SIG-M5 (cell line): Measurements from ENCODE around the gene CTSO.
"Not testable (repeated sequence)": the region's sequence is repeated elsewhere in the genome, so short reads cannot be mapped to it uniquely, and the experiment has no call there.

Experiments
- DNase-seq: peaks from one replicate; lab custom pipeline; 2025; lab: John Stamatoyannopoulos, UW

Gene CTSO

GRCh38 chr4:155906554-155907247 lies 47.0 kb downstream of the CTSO start:
- DNase-seq = no peak

DNA sequence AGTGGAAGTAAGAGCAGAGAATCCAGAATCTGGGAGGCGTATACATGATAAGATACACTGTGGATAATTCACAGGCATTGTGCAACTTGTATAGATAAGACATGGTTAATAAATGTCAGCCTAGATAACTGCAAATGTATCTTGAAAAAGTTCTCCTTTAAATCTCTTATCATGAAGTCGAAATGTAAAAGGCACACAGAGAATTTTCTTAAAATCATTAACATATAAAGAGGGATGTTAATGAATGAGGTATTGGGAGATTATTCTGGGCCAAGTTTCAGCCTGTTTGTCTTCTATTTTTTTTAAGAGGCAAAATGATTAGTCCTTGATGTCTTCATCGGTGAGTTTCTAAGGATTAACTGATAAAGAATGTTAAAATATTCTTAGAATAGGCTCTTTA lies 49.3 kb downstream of the CTSO start:
- no peak for DNase-seq

GRCh38 chr4:155903453-155903852 lies 50.2 kb downstream of the CTSO start, which contains the start of gene TDO2:
TDO2 (plus strand) TSS chr4:155903696; CDS start chr4:155903759, 63 bp downstream.
- no peak for DNase-seq

DNA sequence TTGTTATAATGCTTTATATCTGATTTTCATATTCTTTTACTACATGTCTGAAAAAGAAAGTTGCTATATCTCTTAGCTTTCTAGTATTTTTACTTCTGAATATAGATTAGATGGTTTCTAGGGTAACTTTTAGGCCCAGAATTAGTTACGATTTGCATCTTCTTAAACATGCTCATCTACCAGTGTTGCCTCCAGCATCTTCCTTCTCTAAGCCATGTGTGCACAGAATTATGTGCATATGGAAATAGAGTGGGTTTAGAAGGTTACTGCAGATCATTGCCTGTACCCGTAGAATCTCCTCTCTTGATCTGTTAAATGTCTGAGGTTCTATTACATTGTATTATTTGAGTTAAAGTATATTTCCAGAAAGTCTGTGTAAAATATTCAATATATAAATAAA lies 52.7 kb downstream of the CTSO start:
- DNase-seq = no peak

DNA sequence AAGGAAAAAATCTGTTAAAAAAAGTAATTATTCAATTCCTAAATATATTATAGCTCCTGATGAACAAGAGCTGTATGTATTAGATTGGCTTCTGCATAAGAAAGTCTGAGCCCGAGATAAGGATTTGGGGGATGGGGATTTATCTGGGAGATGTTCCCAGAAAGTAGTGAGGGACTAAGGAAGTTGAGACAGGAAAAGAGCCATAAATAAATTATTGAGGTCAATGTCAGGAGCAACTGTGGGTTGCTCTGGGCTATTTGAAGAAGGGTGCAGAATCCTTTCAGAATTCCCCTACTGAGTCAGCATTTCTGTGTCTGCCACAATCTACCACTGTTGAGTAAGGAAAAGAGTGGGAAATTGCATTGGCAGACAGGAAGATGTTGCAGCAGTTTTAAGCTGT lies 53.3 kb downstream of the CTSO start:
- no peak for DNase-seq

- no peak for DNase-seq
Observed at GRCh38 chr4:155899891-155900290, 53.8 kb downstream of the CTSO start.

GRCh38 chr4:155898371-155898770 lies 55.3 kb downstream of the CTSO start:
- not testable (repeated sequence) for DNase-seq

- DNase-seq = no peak
Observed at GRCh38 chr4:155891058-155891457, 62.6 kb downstream of the CTSO start.

DNA sequence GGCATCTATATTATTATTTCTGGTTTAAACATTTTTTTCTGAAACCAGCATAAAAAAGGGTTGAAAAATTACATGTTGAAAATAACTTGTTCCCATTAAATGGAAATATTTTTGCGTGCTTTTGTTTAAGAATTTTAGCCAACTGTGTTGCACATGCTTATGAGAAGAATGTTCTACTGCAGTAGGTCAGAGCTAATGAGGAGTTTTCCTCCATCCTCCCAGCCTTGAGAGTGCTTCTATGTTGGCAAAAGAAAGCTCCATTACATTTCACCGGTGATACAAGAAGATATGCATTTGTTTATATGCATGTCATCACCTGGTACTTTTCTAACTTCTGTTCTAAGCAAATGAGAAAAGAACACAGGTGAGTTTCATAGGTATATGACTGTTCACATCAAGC lies 63.7 kb downstream of the CTSO start:
- no peak for DNase-seq

GRCh38 chr4:155889031-155889793 lies 64.5 kb downstream of the CTSO start:
- peak; percentile 25 for DNase-seq

GRCh38 chr4:155887847-155888570 lies 65.7 kb downstream of the CTSO start:
- DNase-seq = no peak

DNA sequence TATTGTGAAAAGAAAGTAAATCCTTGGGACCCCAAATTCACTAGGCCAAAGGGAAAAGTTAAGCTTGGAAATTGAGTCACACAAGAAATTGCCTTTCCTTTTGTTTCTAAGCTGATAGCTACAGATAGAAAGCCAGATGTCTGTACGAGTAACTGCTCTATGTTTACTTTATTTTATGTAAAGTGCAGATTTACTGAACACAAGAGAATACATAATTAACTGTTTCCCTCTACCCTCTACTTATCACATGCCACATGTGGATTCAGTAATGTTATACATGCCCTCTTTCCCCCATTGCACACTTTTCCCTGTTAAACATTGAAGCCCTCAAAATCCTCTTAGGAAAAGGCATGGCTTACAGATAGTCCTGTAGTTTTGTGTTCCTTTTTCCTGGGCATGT lies 66.6 kb downstream of the CTSO start:
- no peak for DNase-seq

DNA sequence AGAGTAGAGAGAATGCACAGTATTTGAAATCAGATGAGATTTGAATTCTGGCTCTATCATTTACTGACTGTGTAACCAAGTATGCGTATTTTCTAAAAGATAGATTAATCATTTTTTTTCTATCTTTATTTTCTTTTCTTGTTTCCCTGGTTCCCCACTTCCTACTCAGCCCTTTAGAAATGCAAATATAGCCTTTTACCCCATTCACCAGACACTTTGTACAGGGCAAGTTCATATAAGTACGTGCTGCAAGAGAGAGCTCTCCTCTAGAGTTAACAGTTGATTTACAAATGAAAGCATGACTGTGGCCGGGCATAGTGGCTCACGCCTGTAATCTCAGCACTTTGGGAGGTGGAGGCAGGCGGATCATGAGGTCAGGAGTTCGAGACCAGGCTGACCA lies 68.0 kb downstream of the CTSO start:
- no peak for DNase-seq

- DNase-seq = no peak
Observed at GRCh38 chr4:155883895-155884294, 69.8 kb downstream of the CTSO start.

DNA sequence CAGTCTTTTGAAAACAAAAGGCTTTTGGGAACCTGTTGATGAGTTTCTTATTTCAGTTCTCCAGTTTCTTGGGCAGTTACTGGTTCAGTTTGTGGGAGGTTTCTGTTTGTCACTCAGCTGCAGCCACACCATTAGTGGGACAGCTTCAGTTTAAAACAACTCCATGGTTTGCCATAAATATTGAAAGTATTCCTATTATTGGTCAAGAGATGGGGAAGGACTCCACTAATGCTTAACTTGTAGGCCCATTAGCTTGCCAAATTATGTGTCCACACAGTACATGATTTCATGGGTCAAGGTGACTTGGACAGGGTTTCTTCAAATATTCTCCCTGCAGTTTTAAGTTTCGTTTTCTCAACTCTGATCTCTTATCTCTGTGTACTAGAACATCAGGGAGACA lies 72.1 kb downstream of the CTSO start:
- DNase-seq = no peak

DNA sequence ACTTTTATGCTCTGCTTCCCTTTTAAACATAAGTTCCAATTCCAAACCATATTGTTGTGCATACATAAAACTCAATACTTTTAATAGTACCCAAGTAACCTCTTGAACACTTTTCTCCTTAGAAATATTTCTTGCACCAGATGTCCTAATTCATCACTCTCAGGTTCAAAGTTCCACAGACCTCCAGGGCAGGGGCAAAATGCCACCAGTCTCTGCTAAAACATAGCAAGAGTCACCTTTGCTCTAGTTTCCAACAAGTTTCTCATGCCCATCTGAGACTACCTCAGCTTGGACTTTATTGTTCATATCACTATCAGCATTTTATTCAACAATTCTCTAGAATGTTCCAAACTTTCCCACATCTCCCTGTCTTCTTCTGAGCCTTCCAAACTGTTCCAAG lies 73.9 kb downstream of the CTSO start:
- no peak for DNase-seq

- no peak for DNase-seq
Observed at GRCh38 chr4:155878611-155879010, 75.1 kb downstream of the CTSO start.

DNA sequence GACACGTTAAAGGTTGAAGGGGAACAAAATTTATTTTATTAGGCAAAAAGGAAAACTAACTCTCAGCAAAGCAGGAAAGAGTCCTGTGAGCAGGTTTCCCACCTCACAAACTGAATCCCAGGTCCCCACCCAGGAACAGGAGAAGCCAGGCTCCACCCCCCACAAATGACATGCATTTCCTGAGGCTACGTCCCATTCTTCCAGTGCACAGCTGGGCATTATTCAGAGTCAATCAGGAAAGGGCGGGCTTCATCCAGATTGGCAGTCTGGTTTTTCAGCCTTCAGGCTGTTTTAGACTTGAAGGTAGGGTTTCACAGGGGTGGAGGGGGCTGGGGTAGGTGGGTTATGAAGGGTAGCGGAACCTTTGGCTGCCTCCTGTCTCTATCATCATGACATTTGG lies 75.7 kb downstream of the CTSO start:
- no peak for DNase-seq

GRCh38 chr4:155875878-155876277 lies 77.8 kb downstream of the CTSO start:
- DNase-seq = no peak
